ENCODE measurements around the gene FXYD4. TPM values are rescaled to one million over a fixed set of nuclear protein-coding genes. Genes with fewer than 3 reads are reported as not detected.

The FXYD4 gene
- total RNA-seq (2014; rRNA removed; shearing (Covaris generic)) (not detected in 2 replicates), polyA plus RNA-seq (2016; fragmentation: Nextera tagmentation; extraction: Ambion mirVana) (not detected in 2 replicates)

- no peaks in the 10 kb centered on the region for H3K27me3 ChIP-seq (replicated peaks; ENCODE audit: insufficient read depth)
- H4K20me1 ChIP-seq (ENCODE audit: insufficient read depth) = no peaks in the 10 kb centered on the region
- no peaks in the 10 kb centered on the region for H3K36me3 ChIP-seq (ENCODE audit: low read depth)
- H3K9ac ChIP-seq = no peak within 1 kb of the TSS
- no peaks in the 10 kb centered on the region for H3F3A ChIP-seq (ENCODE audit: insufficient read depth)
- in situ Hi-C loops (cut with MboI) = no loop called here
- no peak within 1 kb of the TSS for H3K4me2 ChIP-seq (ENCODE audit: unreplicated experiment)
- H3K4me1 ChIP-seq (ENCODE audit: insufficient read depth) = no peaks in the 10 kb centered on the region
- no peak for DNase-seq
- no peak within 1 kb of the TSS for H2AFZ ChIP-seq
- 54 to 64% methylated on average over 9 to 13 of the region's 13 CpGs for WGBS, 2 experiments (ENCODE audit: low coverage in 1 of 2, low lambda C conversion rate in 2 of 2, missing lambda C conversion rate in 2 of 2)
- no peak within 1 kb of the TSS for H3K4me3 ChIP-seq
- TF ChIP-seq EZH2phosphoT487 (IDR thresholded peaks at IDR 0.05; ENCODE audit: insufficient read depth, low read depth) (no peak), EZH2 (IDR thresholded peaks at IDR 0.05; ENCODE audit: insufficient read depth, poor library complexity, severe bottlenecking) (no peak)
- H3K27ac ChIP-seq = no peak within 1 kb of the TSS
- H3K9me3 ChIP-seq (ENCODE audit: low read depth) = no peaks in the 10 kb centered on the region
- no peaks in the 10 kb centered on the region for H3K9me2 ChIP-seq (ENCODE audit: insufficient read depth)
- H3K79me2 ChIP-seq (ENCODE audit: insufficient read depth) = no peaks in the 10 kb centered on the region
Observed at GRCh38 chr10:43371418-43371817, at the start of gene FXYD4. Gene FXYD4 (plus strand): TSS chr10:43371636. CDS start chr10:43373747, 2,111 bp downstream.

GRCh38 chr10:43322331-43322730, 49.1 kb upstream of the FXYD4 start:
- DNase-seq = no peak
- no peak overlapping the region for H3K4me3 ChIP-seq
- no peak overlapping the region for H2AFZ ChIP-seq
- in situ Hi-C loops (cut with MboI) = no loop called here
- no peak overlapping the region for H3K27ac ChIP-seq
- H3K9me3 ChIP-seq (ENCODE audit: low read depth) = no peaks in the 10 kb centered on the region
- no peak overlapping the region for H3K9ac ChIP-seq
- no peak overlapping the region for H3K4me2 ChIP-seq (ENCODE audit: unreplicated experiment)
- no peaks in the 10 kb centered on the region for H3K9me2 ChIP-seq (ENCODE audit: insufficient read depth)
- no peak for TF ChIP-seq EZH2 (IDR thresholded peaks at IDR 0.05; ENCODE audit: insufficient read depth, poor library complexity, severe bottlenecking)
- no peak for TF ChIP-seq EZH2phosphoT487 (IDR thresholded peaks at IDR 0.05; ENCODE audit: insufficient read depth, low read depth)
- WGBS, 2 experiments (ENCODE audit: low coverage in 1 of 2, low lambda C conversion rate in 2 of 2, missing lambda C conversion rate in 2 of 2) = 51 to 53% methylated on average over 14 of the region's 14 CpGs
- H3F3A ChIP-seq (ENCODE audit: insufficient read depth) = no peaks in the 10 kb centered on the region
- H3K79me2 ChIP-seq (ENCODE audit: insufficient read depth) = no peaks in the 10 kb centered on the region
- H3K27me3 ChIP-seq (replicated peaks; ENCODE audit: insufficient read depth) = peaks cover 14% of the 10 kb centered on the region
- H3K36me3 ChIP-seq (ENCODE audit: low read depth) = no peaks in the 10 kb centered on the region
- no peaks in the 10 kb centered on the region for H4K20me1 ChIP-seq (ENCODE audit: insufficient read depth)
- H3K4me1 ChIP-seq (ENCODE audit: insufficient read depth) = no peaks in the 10 kb centered on the region

- no peaks in the 10 kb centered on the region for H3K36me3 ChIP-seq (ENCODE audit: low read depth)
- H3K9ac ChIP-seq = no peak overlapping the region
- in situ Hi-C loops (cut with MboI) = no loop called here
- no peaks in the 10 kb centered on the region for H3K9me3 ChIP-seq (ENCODE audit: low read depth)
- H3K4me2 ChIP-seq (ENCODE audit: unreplicated experiment) = no peak overlapping the region
- no peak overlapping the region for H2AFZ ChIP-seq
- peak; percentile 50 for DNase-seq
- H3K27me3 ChIP-seq (replicated peaks; ENCODE audit: insufficient read depth) = peaks cover 14% of the 10 kb centered on the region
- TF ChIP-seq EZH2 (IDR thresholded peaks at IDR 0.05; ENCODE audit: insufficient read depth, poor library complexity, severe bottlenecking) (no peak), EZH2phosphoT487 (IDR thresholded peaks at IDR 0.05; ENCODE audit: insufficient read depth, low read depth) (no peak)
- no peak overlapping the region for H3K4me3 ChIP-seq
- H3K27ac ChIP-seq = no peak overlapping the region
- no peaks in the 10 kb centered on the region for H3K4me1 ChIP-seq (ENCODE audit: insufficient read depth)
- no peaks in the 10 kb centered on the region for H3K9me2 ChIP-seq (ENCODE audit: insufficient read depth)
- no peaks in the 10 kb centered on the region for H3F3A ChIP-seq (ENCODE audit: insufficient read depth)
- no peaks in the 10 kb centered on the region for H4K20me1 ChIP-seq (ENCODE audit: insufficient read depth)
- 11 to 20% methylated on average over 16 to 26 of the region's 26 CpGs for WGBS, 2 experiments (ENCODE audit: low coverage in 1 of 2, low lambda C conversion rate in 2 of 2, missing lambda C conversion rate in 2 of 2)
- H3K79me2 ChIP-seq (ENCODE audit: insufficient read depth) = no peaks in the 10 kb centered on the region
Observed at GRCh38 chr10:43322769-43323168, 48.7 kb upstream of the FXYD4 start.

- Histone ChIP-seq H3K27me3 (replicated peaks; ENCODE audit: insufficient read depth) (peaks cover 15% of the 10 kb centered on the region), H3K4me2 (ENCODE audit: unreplicated experiment) (no peak overlapping the region), H3K9ac (no peak overlapping the region), H3K27ac (no peak overlapping the region), H3K9me3 (ENCODE audit: low read depth) (no peaks in the 10 kb centered on the region), H2AFZ (no peak overlapping the region), H3K9me2 (ENCODE audit: insufficient read depth) (no peaks in the 10 kb centered on the region), H3K79me2 (ENCODE audit: insufficient read depth) (no peaks in the 10 kb centered on the region), H3K4me1 (ENCODE audit: insufficient read depth) (no peaks in the 10 kb centered on the region), H4K20me1 (ENCODE audit: insufficient read depth) (no peaks in the 10 kb centered on the region), H3K4me3 (no peak overlapping the region), H3K36me3 (ENCODE audit: low read depth) (no peaks in the 10 kb centered on the region), H3F3A (ENCODE audit: insufficient read depth) (no peaks in the 10 kb centered on the region)
- in situ Hi-C loops (cut with MboI) = no loop called here
- TF ChIP-seq EZH2 (IDR thresholded peaks at IDR 0.05; ENCODE audit: insufficient read depth, poor library complexity, severe bottlenecking) (no peak), EZH2phosphoT487 (IDR thresholded peaks at IDR 0.05; ENCODE audit: insufficient read depth, low read depth) (no peak)
- no peak for DNase-seq
- WGBS, 2 experiments (ENCODE audit: low coverage in 1 of 2, low lambda C conversion rate in 2 of 2, missing lambda C conversion rate in 2 of 2) = 68 to 70% methylated on average over 14 of the region's 14 CpGs
Observed at GRCh38 chr10:43323245-43323644, 48.2 kb upstream of the FXYD4 start.

- no peak overlapping the region for H3K4me3 ChIP-seq
- TF ChIP-seq EZH2 (IDR thresholded peaks at IDR 0.05; ENCODE audit: insufficient read depth, poor library complexity, severe bottlenecking) (no peak), EZH2phosphoT487 (IDR thresholded peaks at IDR 0.05; ENCODE audit: insufficient read depth, low read depth) (no peak)
- no peaks in the 10 kb centered on the region for H4K20me1 ChIP-seq (ENCODE audit: insufficient read depth)
- no peaks in the 10 kb centered on the region for H3F3A ChIP-seq (ENCODE audit: insufficient read depth)
- no peaks in the 10 kb centered on the region for H3K9me3 ChIP-seq (ENCODE audit: low read depth)
- no peak overlapping the region for H3K27ac ChIP-seq
- peaks cover 11% of the 10 kb centered on the region for H3K27me3 ChIP-seq (replicated peaks; ENCODE audit: insufficient read depth)
- no peaks in the 10 kb centered on the region for H3K9me2 ChIP-seq (ENCODE audit: insufficient read depth)
- H3K4me2 ChIP-seq (ENCODE audit: unreplicated experiment) = no peak overlapping the region
- WGBS, 2 experiments (ENCODE audit: low coverage in 1 of 2, low lambda C conversion rate in 2 of 2, missing lambda C conversion rate in 2 of 2) = 43 to 56% methylated on average over 3 of the region's 3 CpGs
- DNase-seq = no peak
- no peaks in the 10 kb centered on the region for H3K79me2 ChIP-seq (ENCODE audit: insufficient read depth)
- no peak overlapping the region for H3K9ac ChIP-seq
- H3K4me1 ChIP-seq (ENCODE audit: insufficient read depth) = no peaks in the 10 kb centered on the region
- in situ Hi-C loops (cut with MboI) = no loop called here
- no peak overlapping the region for H2AFZ ChIP-seq
- no peaks in the 10 kb centered on the region for H3K36me3 ChIP-seq (ENCODE audit: low read depth)
Observed at GRCh38 chr10:43324876-43325275, 46.6 kb upstream of the FXYD4 start.

Measured in GM23248 (cell line).